A549 (cell line): Measurements from ENCODE around the gene GSTT2B.
"Not testable (repeated sequence)": the region's sequence is repeated elsewhere in the genome, so short reads cannot be mapped to it uniquely, and the experiment has no call there.

Experiments used
- BCL3 ChIP-seq: fragments of >200 bp; sonication (Bioruptor Twin); formaldehyde crosslinking; IDR thresholded peaks from 3 replicates; pipeline ENCODE4 v1.6.1; 2016
- GATA3 ChIP-seq: IDR thresholded peaks from 2 replicates; pipeline ENCODE4 v1.6.1; 2012; ENCODE audit warnings: borderline replicate concordance
- JUN ChIP-seq, 2 experiments: fragments of >200 bp; sonication (Bioruptor Twin); formaldehyde crosslinking; IDR thresholded peaks; 2 replicates in 1 of 2; 3 replicates in 1 of 2; pipeline ENCODE4 v1.6.1; 2016 to 2017
- MYC ChIP-seq: IDR thresholded peaks from 2 replicates; pipeline ENCODE4 v1.6.1; 2012; ENCODE audit warnings: mild to moderate bottlenecking, inconsistent platforms, low read length, improper control_type of control experiment, borderline replicate concordance
- PHF8 ChIP-seq: fragments of 200-600 bp; sonication (generic); IDR thresholded peaks from 2 replicates; pipeline ENCODE4 v1.6.1; 2016; ENCODE audit warnings: low read depth, mild to moderate bottlenecking, antibody characterized with exemption, moderate library complexity, borderline replicate concordance
- POLR2A ChIP-seq: IDR thresholded peaks from 2 replicates; pipeline ENCODE4 v1.6.1; 2012; ENCODE audit warnings: mild to moderate bottlenecking, low read length
- RCOR1 ChIP-seq: fragments of 150-350 bp; IDR thresholded peaks from 2 replicates; pipeline ENCODE4 v1.6.1; 2014; ENCODE audit warnings: antibody characterized with exemption, low read length, low read depth
- RFX5 ChIP-seq: fragments of 450-650 bp; IDR thresholded peaks from 2 replicates; pipeline ENCODE4 v1.7.1; 2014; ENCODE audit warnings: antibody characterized with exemption, mild to moderate bottlenecking, moderate library complexity
- SMC3 ChIP-seq: fragments of >200 bp; sonication (Bioruptor Twin); formaldehyde crosslinking; IDR thresholded peaks from 3 replicates; pipeline ENCODE4 v1.6.1; 2018; ENCODE audit warnings: inconsistent platforms
- TF ChIP-seq, protein P1 (sequence below): fragments of >200 bp; sonication (Bioruptor Twin); formaldehyde crosslinking; IDR thresholded peaks from 3 replicates; pipeline ENCODE4 v1.5.1; 2016
- TF ChIP-seq, protein P2 (sequence below): fragments of 450-650 bp; IDR thresholded peaks from 2 replicates; pipeline ENCODE4 v1.6.1; 2014; ENCODE audit warnings: antibody characterized with exemption

DNA sequence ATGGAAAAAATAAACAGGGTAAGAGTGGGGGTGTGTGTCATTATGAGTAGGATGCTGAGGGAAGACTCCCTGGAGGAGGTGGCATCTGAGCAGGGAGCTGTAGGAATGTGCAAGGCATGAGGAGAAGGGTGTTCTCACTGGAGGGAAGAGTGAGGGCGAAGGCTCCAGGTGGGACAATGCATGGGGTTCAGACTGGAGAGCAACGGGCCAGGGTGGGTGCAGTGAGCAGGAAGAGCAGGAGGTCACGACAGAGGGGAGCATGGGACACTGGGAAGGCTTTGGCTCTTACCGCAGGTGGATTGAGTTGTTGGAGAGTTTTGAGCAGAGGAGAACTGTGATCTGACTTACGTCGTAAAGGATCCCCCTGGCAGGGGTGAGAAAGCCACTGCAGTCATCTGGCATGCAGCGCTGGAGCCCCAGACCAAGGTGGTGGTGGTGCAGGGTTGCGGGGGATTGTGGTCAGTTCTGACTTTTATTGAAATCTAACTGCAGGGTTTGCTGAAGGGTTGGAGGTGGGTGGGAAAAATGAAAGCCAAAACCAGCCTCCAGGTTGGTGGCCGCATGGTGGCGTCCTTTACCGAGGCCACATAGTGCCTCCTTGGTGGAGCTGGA is 8.1 kb downstream of the GSTT2B start:
- not testable (repeated sequence) for TF ChIP-seq JUN (IDR thresholded peaks at IDR 0.05); SMC3; MYC; RCOR1; POLR2A; RFX5; PHF8; BCL3; GATA3
- TF ChIP-seq, protein P1, sequence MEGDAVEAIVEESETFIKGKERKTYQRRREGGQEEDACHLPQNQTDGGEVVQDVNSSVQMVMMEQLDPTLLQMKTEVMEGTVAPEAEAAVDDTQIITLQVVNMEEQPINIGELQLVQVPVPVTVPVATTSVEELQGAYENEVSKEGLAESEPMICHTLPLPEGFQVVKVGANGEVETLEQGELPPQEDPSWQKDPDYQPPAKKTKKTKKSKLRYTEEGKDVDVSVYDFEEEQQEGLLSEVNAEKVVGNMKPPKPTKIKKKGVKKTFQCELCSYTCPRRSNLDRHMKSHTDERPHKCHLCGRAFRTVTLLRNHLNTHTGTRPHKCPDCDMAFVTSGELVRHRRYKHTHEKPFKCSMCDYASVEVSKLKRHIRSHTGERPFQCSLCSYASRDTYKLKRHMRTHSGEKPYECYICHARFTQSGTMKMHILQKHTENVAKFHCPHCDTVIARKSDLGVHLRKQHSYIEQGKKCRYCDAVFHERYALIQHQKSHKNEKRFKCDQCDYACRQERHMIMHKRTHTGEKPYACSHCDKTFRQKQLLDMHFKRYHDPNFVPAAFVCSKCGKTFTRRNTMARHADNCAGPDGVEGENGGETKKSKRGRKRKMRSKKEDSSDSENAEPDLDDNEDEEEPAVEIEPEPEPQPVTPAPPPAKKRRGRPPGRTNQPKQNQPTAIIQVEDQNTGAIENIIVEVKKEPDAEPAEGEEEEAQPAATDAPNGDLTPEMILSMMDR: not testable (repeated sequence)
- TF ChIP-seq, protein P2, sequence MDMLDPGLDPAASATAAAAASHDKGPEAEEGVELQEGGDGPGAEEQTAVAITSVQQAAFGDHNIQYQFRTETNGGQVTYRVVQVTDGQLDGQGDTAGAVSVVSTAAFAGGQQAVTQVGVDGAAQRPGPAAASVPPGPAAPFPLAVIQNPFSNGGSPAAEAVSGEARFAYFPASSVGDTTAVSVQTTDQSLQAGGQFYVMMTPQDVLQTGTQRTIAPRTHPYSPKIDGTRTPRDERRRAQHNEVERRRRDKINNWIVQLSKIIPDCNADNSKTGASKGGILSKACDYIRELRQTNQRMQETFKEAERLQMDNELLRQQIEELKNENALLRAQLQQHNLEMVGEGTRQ: not testable (repeated sequence)
